Mucosa of descending colon (tissue), 3 donors: ENCODE data around the gene GLTP. TPM values are rescaled to one million over a fixed set of nuclear protein-coding genes. Genes with fewer than 3 reads are reported as not detected.
"Not testable (repeated sequence)": the region's sequence is repeated elsewhere in the genome, so short reads cannot be mapped to it uniquely, and the experiment has no call there.

Source experiments
- ATAC-seq: fragments of 200-7000 bp; cut with Tn5 transposase; one replicate; pipeline ENCODE4 v1.9.1; 2020; ENCODE audit warnings: mild to moderate bottlenecking, moderate library complexity
- DNase-seq, 3 donors: peaks; one replicate each; pipeline ENCODE4 v3.0.0-alpha.2; 2020
- H3K36me3 ChIP-seq: fragments of 200-600 bp; one replicate; pipeline ENCODE4 v1.8.0; 2021; ENCODE audit warnings: low read depth, mild to moderate bottlenecking
- H3K4me1 ChIP-seq: fragments of 200-600 bp; one replicate; pipeline ENCODE4 v1.8.0; 2021; ENCODE audit warnings: low read depth, mild to moderate bottlenecking
- H3K4me3 ChIP-seq: fragments of 200-600 bp; one replicate; pipeline ENCODE4 v1.8.0; 2021; ENCODE audit warnings: mild to moderate bottlenecking
- H3K9me3 ChIP-seq: fragments of 200-600 bp; one replicate; pipeline ENCODE4 v1.8.0; 2021; ENCODE audit warnings: mild to moderate bottlenecking
- CTCF ChIP-seq: fragments of 200-600 bp; IDR thresholded peaks from one replicate; pipeline ENCODE4 v1.8.0; 2022; ENCODE audit warnings: antibody characterized with exemption, mild to moderate bottlenecking
- intact Hi-C, 2 donors: fragments of 100-400 bp; cut with DNase I in 1 of 2; cut with micrococcal nuclease in 1 of 2; formaldehyde crosslinking; loops; one replicate each; pipeline versions ENCODE4 v1.11.0 to v1.11.1; 2022; cut with DNase I, micrococcal nuclease
- long read RNA-seq, 2 donors: library from polyadenylated mRNA; unstranded; transcript quantifications; one replicate each; pipeline ENCODE4 v2.0.0, GENCODE V29; 2019 to 2021
- total RNA-seq, 3 donors: library from RNA; stranded (reverse); fragmentation: NEBNext Ultra II Directional in 2 of 3; extraction: Animal tissue kit (Norgen Biotek cat#: 25700) in 2 of 3; gene quantifications; one replicate each; pipeline versions ENCODE4 v1.2.1 to v1.2.4, GENCODE V29; 2021 to 2023
- donor health status: DM: no; HTN: no; CAD: no; lungs with moderate emphysema.
- donor health status: DM: no; HTN: no; CAD: no.
- donor health status: DM: no; HTN: yes; CAD: no.

Gene GLTP
- 100 to 1,000 TPM in 1 of 3 donors, 10 to 100 TPM in 2; 58.8 to 101 (median 98.9) TPM for total RNA-seq
- long read RNA-seq, donor 1, transcript GLTP-201 (5 exons, 2,356 nt): major isoform, 90 of 104 reads
- long read RNA-seq, donor 1, partial matches to known transcripts: 5 of 104 reads
- long read RNA-seq, donor 1, other reads (novel, unspliced or antisense): 9 of 104 reads
- long read RNA-seq, donor 2, transcript GLTP-201 (5 exons, 2,356 nt): major isoform, 76 of 124 reads
- long read RNA-seq, donor 2, partial matches to known transcripts: 2 of 124 reads
- long read RNA-seq, donor 2, other reads (novel, unspliced or antisense): 43 of 124 reads

- H3K4me3 ChIP-seq: peak within 1 kb of the TSS; percentile 60
- peak; percentile 93 for ATAC-seq
- H3K36me3 ChIP-seq: no peaks in the 10 kb centered on the region
- intact Hi-C loops: loop anchor here in 1 of 2 donors (10.0 kb wide), 1 partner anchor 75 kb away; no protein-coding TSS in a partner anchor
- DNase-seq: peak; percentile 88 to 95 (median 91)
- no peaks in the 10 kb centered on the region for H3K9me3 ChIP-seq
- H3K4me1 ChIP-seq: peaks cover 18% of the 10 kb centered on the region
- peak; percentile 77 for TF ChIP-seq CTCF
Measured at GRCh38 chr12:109880043-109880931, at the start of gene GLTP. TSS of gene GLTP (minus strand) at chr12:109880541. CDS start at chr12:109880374, 167 bp downstream.

GRCh38 chr12:109929326-109929725 is 49.0 kb upstream of the GLTP start:
- H3K36me3 ChIP-seq: peaks cover 12% of the 10 kb centered on the region

GRCh38 chr12:109928058-109928656 is 47.8 kb upstream of the GLTP start:
- H3K9me3 ChIP-seq: no peaks in the 10 kb centered on the region
- intact Hi-C loops: no loop called here
- DNase-seq (no peak), ATAC-seq (no peak)
- H3K4me3 ChIP-seq: no peak overlapping the region
- H3K36me3 ChIP-seq: peaks cover 12% of the 10 kb centered on the region
- TF ChIP-seq CTCF: no peak
- H3K4me1 ChIP-seq: peaks cover 7% of the 10 kb centered on the region

More at GRCh38 chr12:109929326-109929725, 49.0 kb upstream of the GLTP start:
- H3K4me1 ChIP-seq, ATAC-seq, DNase-seq, H3K4me3 ChIP-seq, intact Hi-C loops, H3K9me3 ChIP-seq: not testable (repeated sequence)

GRCh38 chr12:109927622-109928021 is 47.3 kb upstream of the GLTP start:
- ATAC-seq (peak; percentile 86), DNase-seq (peak in 2 of 3 donors; percentile 32 to 42)
- Histone ChIP-seq H3K4me1 (peaks cover 7% of the 10 kb centered on the region), H3K9me3 (no peaks in the 10 kb centered on the region), H3K4me3 (no peak overlapping the region), H3K36me3 (peaks cover 7% of the 10 kb centered on the region)
- intact Hi-C loops: no loop called here
- peak; percentile 29 for TF ChIP-seq CTCF

- Histone ChIP-seq H3K4me3 (no peak overlapping the region), H3K9me3 (no peaks in the 10 kb centered on the region), H3K36me3 (no peaks in the 10 kb centered on the region), H3K4me1 (peaks cover 7% of the 10 kb centered on the region)
- intact Hi-C loops: no loop called here
- DNase-seq (no peak), ATAC-seq (no peak)
- TF ChIP-seq CTCF: no peak
Measured at GRCh38 chr12:109926488-109927210, 46.3 kb upstream of the GLTP start.
